GM12892 (cell line): ENCODE data around the gene SP3.

Experiments used
- POLR2A ChIP-seq: IDR thresholded peaks from 2 replicates; pipeline ENCODE4 v1.6.1; 2011; ENCODE audit warnings: low read depth, low read length, control low read depth
- POLR2AphosphoS5 ChIP-seq: IDR thresholded peaks from 2 replicates; pipeline ENCODE4 v1.6.1; 2011; ENCODE audit warnings: low read depth, low read length, control low read depth
- TAF1 ChIP-seq: IDR thresholded peaks from 2 replicates; pipeline ENCODE4 v1.6.1; 2011; ENCODE audit warnings: low read depth, mild to moderate bottlenecking, control low read depth, low read length, borderline replicate concordance

- TF ChIP-seq POLR2A, result no peak
- no peak for TF ChIP-seq POLR2AphosphoS5
- no peak for TF ChIP-seq TAF1
Observed at GRCh38 chr2:174011796-174012195, 46.6 kb upstream of the SP3 start.
